ENCODE data around the gene PIK3CG.
"Not testable (repeated sequence)": the region's sequence is repeated elsewhere in the genome, so short reads cannot be mapped to it uniquely, and the experiment has no call there.

Gene PIK3CG

DNA sequence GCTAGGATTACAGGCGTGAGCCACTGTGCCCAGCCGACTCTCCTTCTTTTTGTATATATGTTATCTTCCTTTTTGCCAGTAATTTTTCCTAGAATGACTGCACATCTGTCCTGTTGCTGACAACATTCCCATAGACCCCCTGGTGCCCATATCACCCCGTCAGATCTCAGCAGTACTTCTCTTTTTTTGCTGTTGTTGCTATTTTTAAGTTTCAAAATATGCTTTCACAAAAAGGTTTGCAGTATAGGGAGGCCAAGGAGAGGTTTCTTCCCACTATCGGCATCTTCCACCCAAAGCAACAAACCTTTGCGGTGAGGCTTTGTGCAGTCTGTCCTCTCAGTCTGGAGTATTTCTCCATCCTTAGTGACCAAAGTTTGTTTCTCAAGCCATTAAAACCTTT lies 23.1 kb downstream of the PIK3CG start:
- DNase-seq = no peak

DNA sequence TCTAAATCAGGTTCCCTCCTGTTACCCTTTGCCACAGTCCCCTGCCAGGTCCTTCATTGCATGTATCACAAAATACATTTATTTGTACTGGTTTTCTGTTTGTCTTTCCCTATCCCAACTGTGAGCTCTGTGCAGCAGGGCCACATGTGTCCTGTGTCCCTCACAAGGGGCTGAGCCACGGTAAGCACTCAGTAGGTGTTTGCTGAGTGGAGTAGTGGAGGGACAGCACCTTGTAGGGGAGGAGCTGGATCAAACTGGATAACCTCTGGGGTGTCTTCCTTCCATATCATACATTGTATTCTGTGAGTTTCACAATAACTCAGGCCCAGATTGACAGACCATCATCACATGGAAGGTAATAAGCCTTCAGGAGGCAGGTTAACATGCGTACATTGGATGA lies 25.9 kb downstream of the PIK3CG start:
- DNase-seq = no peak

DNA sequence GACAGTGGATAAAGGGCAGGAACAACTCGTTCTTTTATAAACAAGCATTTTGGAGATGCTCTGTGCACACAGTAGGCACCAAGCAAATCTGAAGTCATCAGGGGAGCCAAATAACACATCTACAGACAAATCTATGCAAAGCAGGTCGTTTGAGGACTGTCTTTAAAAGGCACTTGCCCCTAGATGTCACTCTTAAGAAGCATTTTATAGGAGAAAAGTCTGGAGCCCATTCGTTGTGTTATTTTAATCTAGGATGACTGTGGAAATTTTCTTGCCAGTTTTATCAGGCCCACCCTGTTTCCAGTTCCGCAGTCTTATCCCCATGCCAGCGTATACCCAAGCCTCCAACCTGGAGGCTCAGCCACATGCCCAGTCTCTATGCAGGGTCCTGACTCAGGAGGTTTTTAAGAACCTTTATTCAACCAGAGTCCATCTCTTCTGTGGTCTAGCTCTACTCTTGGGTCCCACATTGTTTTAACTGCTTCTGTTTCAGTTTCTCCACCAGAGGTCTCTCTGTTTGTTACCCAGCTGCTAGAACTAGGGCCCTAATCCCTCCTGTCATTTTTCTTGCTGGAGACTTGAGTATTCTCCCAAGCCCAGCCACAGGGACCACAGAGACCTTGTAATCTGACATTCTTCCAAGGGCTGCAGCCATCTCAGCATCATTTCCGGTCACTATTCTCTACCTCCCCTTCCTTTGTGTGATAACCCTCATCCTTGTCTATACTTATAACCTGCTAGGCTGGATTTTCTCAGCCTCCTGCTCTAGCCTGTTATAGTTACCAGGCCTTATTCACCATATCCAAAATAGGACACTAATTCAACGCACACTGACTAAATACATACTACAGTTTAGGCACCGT lies 26.7 kb downstream of the PIK3CG start:
- DNase-seq = no peak

DNA sequence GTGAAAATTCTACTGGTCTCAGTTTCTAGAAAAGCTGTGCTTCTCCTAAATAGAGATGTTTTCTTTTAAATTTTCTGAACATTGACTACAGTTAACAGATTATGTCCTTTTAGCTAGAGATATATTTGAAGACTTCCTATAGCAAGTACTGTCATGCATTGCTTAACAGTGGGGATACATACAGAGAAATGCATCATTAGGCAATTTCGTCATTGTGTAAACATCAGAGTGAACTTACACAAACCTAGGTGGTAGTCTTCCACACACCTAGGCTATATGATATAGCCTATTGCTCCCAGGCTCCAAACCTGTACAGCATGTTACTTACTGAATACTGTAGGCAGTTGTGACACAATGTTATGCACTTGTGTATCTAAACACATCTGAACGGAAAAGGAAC lies 28.5 kb downstream of the PIK3CG start:
- DNase-seq = no peak

DNA sequence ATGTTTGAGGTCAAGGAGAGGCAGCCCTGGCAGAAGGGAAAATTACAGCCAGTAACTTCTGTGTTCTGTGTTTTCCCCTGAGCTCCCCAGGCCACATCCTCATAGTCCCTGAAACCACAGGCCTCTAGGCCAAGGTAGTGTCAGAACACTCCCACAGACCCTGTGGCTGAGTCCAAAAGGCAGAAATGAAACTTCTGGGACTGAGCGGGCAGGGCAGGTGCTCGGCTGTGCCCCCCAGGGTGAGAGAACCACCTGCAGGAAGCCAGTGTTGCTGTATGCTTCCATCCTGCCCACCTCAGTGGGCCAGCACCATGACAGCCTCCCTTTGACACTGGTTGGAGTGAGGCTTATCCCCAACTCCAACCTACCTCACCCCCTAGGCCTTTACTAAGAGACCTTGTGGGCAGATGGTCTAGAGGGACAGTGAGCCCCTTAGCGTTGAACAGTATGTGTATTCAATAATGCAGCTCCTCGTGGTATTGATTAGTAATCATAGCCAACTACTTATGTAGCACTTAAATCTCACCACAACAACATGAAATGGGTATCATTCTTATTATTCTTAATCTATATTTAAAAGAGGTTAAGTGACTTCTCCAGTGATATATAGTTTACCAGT lies 30.3 kb downstream of the PIK3CG start:
- DNase-seq = no peak

DNA sequence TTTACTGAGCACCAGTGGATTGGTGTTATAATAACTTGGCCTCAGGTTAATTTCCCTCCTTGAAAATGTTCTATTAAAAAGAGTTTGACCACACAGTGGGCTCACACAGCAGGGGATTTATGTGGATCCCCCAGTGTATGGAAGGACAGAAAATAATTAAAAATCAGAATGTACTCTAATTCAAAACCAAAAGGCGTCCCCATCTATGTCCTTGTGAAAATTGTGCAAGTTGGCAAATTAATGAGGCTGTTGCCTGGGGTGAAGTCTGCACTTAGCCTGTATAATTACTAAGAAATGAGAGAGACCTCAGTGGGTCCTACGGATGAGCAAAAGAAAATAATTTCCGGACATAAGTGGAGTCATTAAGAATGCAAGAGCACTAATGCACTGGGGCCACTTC lies 31.1 kb downstream of the PIK3CG start:
- DNase-seq = no peak

DNA sequence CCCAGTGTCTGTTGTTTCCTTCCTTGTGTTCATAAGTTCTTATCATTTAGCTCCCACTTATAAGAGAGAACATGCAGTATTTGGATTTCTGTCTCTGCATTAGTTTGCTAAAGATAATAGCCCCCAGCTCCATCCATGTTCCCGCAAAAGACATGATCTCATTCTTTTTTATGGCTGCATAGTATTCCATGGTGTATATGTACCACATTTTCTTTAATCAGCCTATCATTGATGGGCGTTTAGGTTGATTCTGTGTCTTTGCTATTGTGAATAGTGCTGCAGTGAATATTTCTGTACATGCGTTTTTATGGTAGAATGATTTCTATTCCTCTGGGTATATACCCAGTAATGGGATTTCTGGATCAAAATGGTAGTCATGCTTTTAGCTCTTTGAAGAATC lies 32.5 kb downstream of the PIK3CG start:
- not testable (repeated sequence) for DNase-seq

DNA sequence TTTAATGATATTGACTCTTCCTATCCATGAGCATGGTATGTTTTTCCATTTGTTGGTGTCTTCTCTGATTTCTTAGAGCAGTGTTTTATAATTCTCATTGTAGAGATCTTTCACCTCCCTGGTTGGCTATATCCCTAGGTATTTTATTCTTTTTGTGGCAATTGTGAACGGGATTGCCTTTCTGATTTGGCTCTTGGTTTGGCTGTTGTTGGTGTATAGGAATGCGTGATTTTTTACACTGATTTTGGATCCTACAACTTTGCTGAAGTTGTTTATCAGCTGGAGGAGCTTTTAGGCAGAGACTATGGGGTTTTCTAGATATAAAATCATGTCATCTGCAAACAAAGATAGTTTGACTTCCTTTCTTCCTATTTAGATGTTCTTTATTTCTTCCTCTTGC lies 33.9 kb downstream of the PIK3CG start:
- DNase-seq = not testable (repeated sequence)

DNA sequence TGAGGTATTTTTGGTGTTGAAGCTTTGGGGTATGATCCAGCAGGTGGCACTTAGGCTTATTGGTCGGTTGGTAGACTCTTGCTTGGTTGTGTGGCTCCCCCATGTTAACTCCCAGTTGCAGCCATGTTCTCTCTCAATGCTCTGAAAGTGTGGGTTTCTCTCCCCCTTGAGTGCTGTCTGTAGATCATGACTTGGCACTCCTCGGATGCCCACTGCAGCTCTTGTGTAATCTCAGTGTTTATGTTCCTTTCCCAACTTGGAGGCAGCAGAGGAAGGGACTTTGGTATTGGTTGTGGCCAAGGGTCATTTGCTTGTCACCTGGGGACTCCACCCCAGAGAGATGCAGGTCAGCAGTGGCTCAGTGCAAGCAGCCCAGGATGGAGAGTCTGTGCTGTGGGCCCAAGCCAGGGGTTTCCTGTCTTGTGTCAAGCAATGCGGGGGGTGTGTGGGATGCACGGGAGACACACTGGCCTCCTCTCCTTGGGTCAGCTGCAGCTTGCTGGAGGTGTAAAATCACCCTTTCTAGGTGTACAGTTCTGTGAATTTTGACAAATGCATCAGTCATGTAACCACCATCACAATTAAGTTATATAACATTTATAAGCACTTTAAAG lies 36.9 kb downstream of the PIK3CG start:
- DNase-seq = no peak

DNA sequence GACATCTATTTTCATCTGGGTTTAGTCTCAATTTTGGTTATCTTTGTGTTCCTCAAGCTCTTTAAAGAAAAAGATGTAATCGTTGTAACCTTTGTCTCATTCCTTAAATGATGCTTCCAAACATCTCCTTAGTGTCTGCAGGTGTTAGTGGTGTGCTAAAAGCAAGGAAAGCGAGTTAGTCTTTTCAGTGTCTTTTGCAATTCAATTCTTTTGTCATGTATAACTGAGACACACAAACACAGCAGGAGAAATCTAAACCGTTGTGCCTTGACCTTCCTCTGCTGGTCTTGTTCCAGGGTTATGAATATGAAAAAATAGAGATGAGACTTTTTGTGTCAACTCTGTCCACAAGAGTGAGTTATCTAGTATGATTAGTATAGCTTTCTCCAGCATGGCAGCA lies 40.7 kb downstream of the PIK3CG start:
- DNase-seq = no peak

DNA sequence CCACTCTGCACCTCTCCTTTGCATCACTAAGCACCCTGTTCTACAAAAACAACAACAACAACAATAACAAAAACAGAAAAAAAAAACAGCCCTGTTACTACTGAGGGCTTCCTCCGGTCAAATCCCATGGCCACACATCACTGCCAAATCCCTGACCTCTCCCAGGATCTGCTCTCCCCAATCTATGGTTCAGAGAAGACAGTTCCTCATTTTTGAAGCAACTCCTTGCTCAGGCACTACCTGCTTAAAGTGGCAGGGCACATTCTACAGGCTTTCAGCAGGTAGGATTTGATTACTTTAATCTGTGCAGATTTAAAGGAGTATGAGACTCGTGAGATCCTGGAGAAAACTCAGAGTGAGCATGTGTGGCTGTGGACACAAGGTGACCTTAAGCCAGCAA lies 46.9 kb downstream of the PIK3CG start:
- no peak for DNase-seq

DNA sequence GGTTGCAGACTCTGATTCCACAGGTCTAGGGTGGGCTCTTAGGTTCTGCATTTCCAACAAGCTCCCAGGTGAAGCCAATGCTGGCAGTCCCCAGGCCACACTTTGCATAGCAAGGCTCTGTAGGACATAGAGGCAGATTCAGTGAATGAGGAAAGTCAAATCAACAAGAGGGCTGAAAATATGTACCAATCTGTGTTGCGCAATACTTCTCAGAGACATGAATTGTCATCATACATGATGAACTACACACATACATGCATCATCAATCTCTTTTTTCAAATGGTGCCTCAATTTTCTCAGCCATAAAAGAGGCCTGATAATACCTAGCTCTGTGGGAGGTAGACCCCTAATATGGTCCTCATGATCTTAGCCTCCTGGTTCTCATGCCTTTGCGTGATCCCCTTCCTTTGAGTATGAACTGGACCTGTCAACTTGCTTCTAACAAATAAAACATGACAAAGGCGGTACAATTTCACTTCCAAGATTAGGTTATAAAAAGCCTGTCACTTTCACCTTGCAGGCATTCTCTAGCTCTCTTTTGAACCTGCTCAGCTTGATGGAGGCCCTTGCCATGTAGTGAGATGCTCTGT lies 49.0 kb downstream of the PIK3CG start:
- DNase-seq = no peak

DNA sequence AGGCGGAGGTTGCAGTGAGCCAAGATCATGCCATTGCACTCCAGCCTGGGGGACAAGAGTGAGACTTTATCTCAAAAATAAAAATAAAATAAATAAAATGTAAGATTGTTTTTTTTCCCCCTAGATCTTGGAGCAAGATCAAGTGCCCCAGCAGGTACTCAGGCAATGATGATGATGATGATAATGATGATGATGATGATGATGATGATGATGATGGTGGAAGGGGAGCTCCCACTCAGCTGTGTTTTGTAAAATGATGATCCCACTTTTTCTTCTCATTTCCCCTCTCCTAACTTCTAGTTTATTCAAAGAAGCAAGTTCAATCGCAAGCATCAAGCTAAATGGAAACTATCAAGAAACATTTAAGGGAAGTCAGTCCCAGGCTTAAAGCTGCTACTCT lies 50.3 kb downstream of the PIK3CG start:
- DNase-seq = no peak

DNA sequence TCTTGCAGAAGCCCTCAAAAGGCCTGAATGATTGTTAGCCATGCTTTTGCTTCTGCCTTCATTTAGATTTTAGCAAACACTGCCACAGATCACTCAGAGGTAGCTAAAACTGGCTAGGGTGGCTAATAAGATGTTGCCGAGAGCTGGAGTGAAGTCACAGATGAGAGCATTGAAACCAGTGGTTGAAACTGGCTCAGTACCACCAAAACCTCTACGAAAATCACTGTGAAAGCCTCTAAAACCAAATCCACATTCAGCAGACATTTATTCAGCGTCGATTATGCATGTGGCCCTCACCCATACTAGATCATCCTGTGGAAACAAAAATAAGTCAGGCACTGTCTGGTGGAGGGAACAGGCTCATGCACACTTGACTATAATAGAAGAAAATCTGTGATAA lies 50.8 kb downstream of the PIK3CG start:
- no peak for DNase-seq

DNA sequence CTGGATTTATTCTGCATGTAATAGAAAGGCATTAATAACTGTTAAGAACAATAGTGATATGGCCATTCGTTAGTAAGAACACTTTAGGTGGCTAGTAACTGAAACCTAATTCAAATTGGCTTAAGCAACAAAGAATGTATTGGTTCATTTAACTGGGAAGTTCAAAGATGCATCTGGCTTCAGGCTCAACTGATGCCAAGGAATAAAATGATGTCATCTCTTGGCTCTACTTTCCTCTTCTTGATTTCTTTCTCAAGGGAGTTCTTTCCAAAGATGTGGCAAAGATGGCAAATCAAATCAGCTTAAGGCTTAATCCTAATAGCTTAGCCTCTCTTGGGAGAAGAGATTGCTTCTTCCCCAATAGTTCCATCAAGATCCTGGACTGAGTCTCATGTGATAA lies 51.6 kb downstream of the PIK3CG start:
- no peak for DNase-seq

DNA sequence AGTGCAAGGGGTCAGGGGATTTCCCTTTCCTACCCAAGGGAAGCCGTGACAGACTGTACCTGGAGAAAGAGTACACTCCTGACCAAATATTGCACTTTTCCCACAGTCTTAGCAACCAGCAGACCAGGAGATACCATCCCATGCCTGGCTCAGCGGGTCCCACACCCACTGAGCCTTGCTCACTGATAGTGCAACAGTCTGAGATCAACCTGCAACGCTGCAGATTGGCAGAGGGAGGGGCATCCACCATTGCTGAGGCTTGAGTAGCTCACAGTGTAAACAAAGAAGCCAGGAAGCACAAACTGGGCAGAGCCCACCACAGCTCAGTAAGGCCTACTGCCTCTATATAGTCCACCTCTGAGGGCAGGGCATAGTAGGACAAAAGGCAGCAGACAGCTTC lies 53.9 kb downstream of the PIK3CG start:
- DNase-seq = no peak

DNA sequence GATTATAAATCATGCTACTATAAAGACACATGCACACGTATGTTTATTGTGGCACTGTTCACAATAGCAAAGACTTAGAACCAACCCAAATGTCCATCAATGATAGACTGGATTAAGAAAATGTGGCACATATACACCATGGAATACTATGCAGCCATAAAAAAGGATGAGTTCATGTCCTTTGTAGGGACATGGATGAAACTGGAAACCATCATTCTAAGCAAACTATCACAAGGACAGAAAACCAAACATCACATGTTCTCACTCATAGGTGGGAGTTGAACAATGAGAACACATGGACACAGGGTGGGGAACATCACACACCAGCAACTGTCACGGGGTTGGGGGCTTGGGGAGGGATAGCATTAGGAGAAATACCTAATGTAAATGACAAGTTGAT lies 59.4 kb downstream of the PIK3CG start:
- not testable (repeated sequence) for DNase-seq

DNA sequence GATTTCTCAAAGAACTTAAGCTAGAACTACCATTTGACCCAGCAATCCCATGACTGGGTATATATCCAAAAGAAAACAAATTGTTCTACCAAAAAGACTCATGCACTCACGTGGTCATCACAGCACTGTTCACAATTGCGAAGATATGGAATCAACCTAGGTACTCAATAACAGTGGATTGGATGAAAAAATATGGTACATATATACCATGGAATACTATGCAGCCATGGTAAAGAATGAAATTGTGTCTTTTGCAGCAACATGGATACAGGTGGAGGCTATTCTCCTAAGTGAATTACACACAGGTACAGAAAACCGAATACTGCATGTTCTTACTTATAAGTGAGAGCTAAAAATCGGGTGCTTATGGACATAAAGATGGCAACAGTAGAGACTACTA lies 61.8 kb downstream of the PIK3CG start:
- DNase-seq = no peak

DNA sequence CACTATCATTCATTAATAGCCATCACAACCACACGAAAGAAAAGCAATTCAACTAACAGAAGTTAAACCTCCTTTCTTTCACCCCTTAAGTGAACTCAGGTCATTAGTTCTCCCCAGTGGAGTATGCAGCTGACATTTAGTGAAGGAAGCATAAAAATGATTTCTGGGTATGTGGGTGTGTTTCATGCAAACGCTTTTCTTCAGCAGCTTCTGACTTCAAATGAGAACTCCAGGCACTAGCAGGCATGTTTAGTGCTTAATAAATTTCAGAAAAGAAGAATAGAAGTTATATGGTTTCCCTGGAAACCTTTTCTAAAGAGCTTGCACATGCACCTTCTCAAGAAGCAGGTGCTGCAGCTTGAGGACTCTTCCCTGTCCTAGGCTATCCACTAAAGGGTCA lies 62.5 kb downstream of the PIK3CG start:
- no peak for DNase-seq

DNA sequence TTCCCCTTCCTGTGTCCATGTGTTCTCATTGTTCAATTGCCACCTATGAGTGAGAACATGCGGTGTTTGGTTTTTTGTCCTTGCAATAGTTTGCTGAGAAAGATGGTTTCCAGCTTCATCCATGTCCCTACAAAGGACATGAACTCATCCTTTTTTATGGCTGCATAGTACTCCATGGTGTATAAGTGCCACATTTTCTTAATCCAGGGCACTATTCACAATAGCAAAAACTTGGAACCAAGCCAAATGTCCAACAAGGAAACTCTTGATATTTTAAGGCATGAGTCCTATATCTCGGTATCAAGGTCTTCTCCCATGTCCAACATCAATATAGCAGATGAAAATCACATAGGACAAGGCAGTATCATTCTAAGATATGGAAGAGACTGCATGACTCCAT lies 64.5 kb downstream of the PIK3CG start:
- DNase-seq = not testable (repeated sequence)

DNA sequence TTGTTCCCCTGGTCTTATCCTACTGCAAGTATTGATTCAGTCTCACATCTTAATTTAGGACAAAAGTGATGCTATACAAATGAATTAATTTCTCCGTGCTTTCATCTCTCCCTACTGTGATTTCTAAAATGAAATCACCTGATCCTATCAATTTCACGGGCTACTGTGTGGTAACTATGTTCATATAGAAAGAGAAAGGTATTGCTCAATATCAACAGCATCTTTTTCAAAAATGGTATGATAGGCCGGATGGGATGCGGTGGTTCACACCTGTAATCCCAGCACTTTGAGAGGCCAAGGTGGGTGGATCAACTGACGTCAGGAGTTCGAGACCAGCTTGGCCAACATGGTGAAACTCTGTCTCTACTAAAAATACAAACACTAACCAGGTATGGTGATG lies 71.2 kb downstream of the PIK3CG start:
- no peak for DNase-seq

DNA sequence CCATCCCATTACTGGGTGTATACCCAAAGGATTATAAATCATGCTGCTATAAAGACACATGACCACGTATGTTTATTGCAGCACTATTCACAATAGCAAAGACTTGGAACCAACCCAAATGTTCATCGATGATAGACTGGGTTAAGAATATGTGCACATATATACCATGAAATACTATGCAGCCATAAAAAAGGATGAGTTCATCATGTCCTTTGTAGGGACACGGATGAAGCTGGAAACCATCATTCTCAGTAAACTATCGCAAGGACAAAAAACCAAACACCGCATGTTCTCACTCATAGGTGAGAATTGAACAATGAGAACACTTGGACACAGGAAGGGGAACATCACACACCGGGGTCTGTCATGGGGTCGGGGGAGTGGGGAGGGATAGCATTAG lies 73.0 kb downstream of the PIK3CG start:
- DNase-seq = not testable (repeated sequence)

DNA sequence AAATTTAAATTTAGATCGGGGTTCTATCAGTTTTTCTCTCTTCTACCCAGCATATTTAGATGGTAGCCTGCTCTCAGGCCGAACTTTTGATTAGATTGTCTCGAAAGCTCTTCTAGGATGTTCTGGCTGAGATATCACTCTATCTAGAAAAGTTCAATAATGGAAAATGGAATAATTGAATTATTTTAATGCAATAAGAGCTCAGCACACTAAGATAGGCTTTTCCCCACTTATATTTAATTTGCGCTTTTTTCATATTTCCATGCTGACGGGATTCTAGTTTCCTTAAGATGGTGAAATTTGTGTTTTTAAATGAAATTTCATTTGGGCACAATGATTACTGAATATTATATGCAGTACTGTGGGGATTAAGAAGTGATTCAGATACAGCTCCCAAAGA lies 73.7 kb downstream of the PIK3CG start:
- no peak for DNase-seq

Data from amniotic stem cell (primary cell).